HL-60 (cell line): ENCODE measurements around the gene ABL1.
A peak's percentile ranks its signal among the peaks of the same experiment; 100 is the strongest.

Experiments used
- DNase-seq, 2 experiments: peaks; one replicate each; pipeline ENCODE4 v3.0.0-alpha.2; 2010 to 2020; ENCODE audit warnings: low read depth in 1 of 2, low spot score in 1 of 2
- H3K27ac ChIP-seq: fragments of 250-450 bp; sonication (Bioruptor Pico); replicated peaks from 2 replicates; pipeline ENCODE4 v1.5.1; 2020; ENCODE audit warnings: mild to moderate bottlenecking, moderate library complexity
- H3K27me3 ChIP-seq: fragments of 250-450 bp; sonication (Bioruptor Pico); 2 replicates; pipeline ENCODE4 v1.5.1; 2021; ENCODE audit warnings: mild to moderate bottlenecking, moderate library complexity; ENCODE audit not compliant: insufficient read depth, poor library complexity, severe bottlenecking
- H3K4me3 ChIP-seq: replicated peaks from 2 replicates; pipeline ENCODE4 v1.5.1; 2011; ENCODE audit warnings: mild to moderate bottlenecking, control low read depth, low read length; ENCODE audit not compliant: insufficient read depth
- GABPA ChIP-seq: IDR thresholded peaks from 2 replicates; pipeline ENCODE4 v1.6.1; 2012; ENCODE audit warnings: low read depth
- POLR2AphosphoS5 ChIP-seq: IDR thresholded peaks from 2 replicates; pipeline ENCODE4 v1.6.1; 2012; ENCODE audit warnings: low read depth
- REST ChIP-seq: IDR thresholded peaks from 2 replicates; pipeline ENCODE4 v1.6.1; 2012; ENCODE audit warnings: low read depth; ENCODE audit not compliant: insufficient replicate concordance
- SPI1 ChIP-seq: IDR thresholded peaks from 2 replicates; pipeline ENCODE4 v1.6.1; 2012; ENCODE audit warnings: low read depth, mild to moderate bottlenecking, borderline replicate concordance
- TF ChIP-seq, protein P1 (sequence below): IDR thresholded peaks from one replicate; pipeline ENCODE4 v1.5.1; 2011; ENCODE audit warnings: low read length, control low read depth, inconsistent platforms; ENCODE audit not compliant: insufficient read depth

ABL1 gene

GRCh38 chr9:130866474-130866965 lies 31.5 kb downstream of the ABL1 start:
- Histone ChIP-seq H3K27ac (no peak overlapping the region), H3K27me3 (no peaks in the 10 kb centered on the region), H3K4me3 (no peak overlapping the region)
- TF ChIP-seq, protein P1, sequence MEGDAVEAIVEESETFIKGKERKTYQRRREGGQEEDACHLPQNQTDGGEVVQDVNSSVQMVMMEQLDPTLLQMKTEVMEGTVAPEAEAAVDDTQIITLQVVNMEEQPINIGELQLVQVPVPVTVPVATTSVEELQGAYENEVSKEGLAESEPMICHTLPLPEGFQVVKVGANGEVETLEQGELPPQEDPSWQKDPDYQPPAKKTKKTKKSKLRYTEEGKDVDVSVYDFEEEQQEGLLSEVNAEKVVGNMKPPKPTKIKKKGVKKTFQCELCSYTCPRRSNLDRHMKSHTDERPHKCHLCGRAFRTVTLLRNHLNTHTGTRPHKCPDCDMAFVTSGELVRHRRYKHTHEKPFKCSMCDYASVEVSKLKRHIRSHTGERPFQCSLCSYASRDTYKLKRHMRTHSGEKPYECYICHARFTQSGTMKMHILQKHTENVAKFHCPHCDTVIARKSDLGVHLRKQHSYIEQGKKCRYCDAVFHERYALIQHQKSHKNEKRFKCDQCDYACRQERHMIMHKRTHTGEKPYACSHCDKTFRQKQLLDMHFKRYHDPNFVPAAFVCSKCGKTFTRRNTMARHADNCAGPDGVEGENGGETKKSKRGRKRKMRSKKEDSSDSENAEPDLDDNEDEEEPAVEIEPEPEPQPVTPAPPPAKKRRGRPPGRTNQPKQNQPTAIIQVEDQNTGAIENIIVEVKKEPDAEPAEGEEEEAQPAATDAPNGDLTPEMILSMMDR, result peak; percentile 43
- no peak for TF ChIP-seq SPI1
- DNase-seq, result peak; percentile 43 to 77

DNA sequence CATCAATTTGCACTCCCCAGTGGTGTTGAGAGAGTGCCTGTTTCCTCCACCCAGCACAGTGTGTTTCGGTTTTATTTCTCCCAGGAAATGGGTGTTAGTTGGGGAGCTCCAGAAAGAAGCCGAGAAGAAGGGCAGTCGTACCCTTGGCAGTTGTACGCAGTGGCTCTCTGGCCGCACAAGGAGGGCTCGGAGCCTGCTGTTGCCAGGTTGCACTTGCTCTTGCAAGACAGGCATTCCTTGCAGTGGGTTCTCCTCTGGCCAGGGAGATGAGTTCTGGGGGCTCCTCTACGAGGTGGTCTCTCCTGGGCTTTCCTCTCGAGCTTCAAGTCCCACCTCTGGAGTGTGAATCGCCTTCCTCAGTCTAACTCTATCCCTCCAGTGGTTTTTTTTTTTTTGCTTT lies 32.5 kb downstream of the ABL1 start:
- Histone ChIP-seq H3K27ac (no peak overlapping the region), H3K27me3 (no peaks in the 10 kb centered on the region), H3K4me3 (no peak overlapping the region)
- TF ChIP-seq SPI1 (no peak), GABPA (no peak), REST (no peak), POLR2AphosphoS5 (no peak)
- TF ChIP-seq, protein P1, result no peak
- no peak for DNase-seq

- Histone ChIP-seq H3K27ac (no peak overlapping the region), H3K27me3 (no peaks in the 10 kb centered on the region), H3K4me3 (no peak overlapping the region)
- TF ChIP-seq GABPA, result no peak
- TF ChIP-seq POLR2AphosphoS5, result no peak
- TF ChIP-seq SPI1, result no peak
- no peak for TF ChIP-seq REST
- TF ChIP-seq, protein P1, result no peak
- DNase-seq, result no peak
Observed at GRCh38 chr9:130868230-130868629, 33.2 kb downstream of the ABL1 start.

DNA sequence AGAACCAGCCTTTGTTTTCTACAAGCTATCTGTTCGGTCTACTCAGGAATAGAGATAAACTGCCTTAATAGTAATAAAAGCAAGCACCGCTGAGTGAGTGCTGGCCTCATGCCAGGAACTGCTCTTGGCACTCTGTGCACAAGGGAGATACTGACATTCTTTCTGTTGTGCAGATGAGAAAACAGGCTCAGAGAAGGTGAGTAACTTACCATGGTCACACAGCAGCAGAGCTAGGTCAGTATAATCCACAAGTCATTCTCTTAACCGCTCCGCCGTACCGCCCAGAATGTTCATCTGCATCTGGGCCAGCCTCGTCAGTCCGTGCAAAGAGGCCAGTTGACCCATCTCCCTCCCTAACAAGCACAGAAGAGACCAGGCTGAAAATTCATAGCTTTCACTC lies 34.2 kb downstream of the ABL1 start:
- Histone ChIP-seq H3K27ac (no peak overlapping the region), H3K27me3 (no peaks in the 10 kb centered on the region), H3K4me3 (no peak overlapping the region)
- no peak for TF ChIP-seq GABPA
- TF ChIP-seq SPI1, result no peak
- no peak for TF ChIP-seq POLR2AphosphoS5
- TF ChIP-seq REST, result no peak
- TF ChIP-seq, protein P1, result no peak
- DNase-seq, result no peak
